ENCODE data around the gene SYF2.
"Not testable (repeated sequence)": the region's sequence is repeated elsewhere in the genome, so short reads cannot be mapped to it uniquely, and the experiment has no call there.

SYF2 gene

DNA sequence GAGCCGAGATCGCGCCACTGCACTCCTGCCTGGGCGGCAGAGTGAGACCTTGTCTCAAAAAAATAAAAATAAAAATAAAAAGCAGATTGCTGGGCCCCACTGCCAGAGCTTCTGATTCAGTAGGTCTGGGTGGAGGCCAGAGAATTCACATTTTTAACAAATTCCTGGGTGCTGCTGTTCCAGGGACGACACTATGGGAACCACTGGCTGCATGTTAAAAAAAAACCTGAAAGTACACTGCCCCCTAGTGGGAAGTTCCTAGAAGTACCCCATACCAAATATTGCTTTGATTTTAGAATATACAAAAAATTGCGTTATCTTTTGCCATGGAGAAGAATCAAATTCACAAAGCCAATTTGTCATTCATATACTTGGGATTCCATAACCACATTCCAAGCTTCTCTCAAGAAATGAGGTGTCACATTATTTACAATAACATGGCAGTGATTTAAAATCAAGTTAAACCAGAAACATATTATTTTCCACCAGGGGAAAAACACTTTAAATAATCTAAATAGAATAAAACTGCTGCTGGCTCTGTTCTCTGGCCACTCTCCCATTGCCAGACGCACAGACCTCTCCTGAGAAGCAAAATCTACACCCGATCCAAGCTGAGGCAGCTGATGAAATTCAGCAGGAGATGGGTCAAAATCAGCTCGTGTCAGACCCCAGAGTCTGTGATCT lies 27.4 kb downstream of the SYF2 start:
- peak; percentile 15 for DNase-seq

DNA sequence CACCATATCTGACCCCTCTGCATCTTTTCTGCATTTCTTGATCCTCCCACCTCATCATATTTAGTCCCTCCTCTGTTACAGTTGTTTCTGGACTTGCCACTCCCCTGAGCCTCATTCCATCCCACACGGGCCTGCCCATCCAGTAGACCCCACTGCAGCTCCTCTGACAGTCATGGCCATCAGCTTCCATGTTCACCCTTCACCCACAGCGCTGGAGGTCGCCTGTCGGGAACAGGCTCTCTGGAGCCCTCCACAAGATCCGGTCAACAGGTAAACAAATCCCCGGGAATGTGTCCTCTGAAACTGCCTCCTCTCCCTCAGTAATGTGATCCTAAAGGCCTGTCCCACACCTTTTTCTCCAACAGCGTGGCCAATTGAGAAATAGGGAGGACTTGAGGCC lies 31.3 kb downstream of the SYF2 start:
- no peak for DNase-seq

DNA sequence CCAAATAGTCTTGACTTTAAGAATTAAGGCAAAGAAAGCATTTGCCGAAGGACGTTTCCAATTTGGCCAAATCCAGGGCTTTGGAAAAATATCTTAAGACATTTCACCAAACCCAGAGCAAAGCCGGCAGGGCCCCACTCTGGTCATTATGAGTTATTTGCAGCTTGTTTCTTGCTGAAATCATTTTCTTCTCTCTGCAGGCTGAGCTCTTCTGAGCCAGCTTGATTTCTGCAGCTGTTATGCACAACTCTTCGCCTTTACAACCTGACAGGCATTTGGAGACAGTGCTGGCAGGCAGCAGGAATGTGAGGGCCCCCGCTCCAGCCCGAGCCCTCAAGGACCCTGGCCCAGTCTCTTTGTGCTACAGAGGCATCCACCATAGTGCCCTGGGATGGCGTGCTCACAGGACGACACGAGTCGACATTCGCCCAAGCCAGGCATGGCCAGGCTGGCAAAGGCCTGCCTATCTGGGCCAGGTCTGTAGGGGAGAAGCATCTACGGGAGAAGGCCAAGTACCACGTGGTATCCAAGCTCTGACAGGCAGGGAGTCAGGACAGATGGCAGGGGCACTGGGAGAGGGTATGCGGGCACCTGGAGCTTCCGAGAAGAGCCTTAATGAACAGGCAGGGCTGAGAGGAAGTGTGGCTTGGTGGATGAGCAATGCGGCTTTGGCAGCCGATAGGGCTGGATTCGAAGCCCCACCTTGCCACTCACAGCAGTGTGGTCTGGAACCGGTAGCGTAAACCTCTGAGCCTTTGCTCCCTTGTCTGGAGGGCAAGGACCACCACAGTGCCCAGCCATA lies 32.3 kb downstream of the SYF2 start:
- DNase-seq, result no peak

DNA sequence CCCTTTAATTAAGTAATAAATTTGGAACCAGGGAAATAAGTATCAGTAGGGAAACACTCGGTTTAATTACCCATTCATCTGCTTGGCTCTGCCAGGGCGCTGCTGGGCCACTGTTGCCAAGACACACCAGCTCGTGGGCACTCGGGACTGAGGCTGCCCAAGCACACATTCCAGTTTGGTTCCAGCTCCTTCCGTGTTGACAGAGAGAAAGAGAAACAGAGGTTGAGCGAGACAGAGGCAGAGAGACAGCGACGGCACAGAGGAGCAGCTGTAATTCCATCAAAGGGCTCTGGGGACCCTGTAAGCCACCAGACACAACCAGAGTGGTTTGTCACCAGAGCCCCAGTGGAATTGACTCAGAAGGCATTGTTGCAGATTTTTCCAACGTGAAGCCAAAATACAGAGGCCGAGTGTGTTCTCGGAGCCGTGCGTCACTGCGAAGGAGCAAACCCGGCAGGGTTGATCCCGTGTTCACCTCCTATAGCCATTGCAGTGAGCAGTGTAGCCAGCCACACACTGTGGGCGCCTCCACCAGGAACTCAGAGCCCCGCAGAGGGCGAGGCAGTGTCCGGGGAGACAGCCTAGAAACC lies 33.5 kb downstream of the SYF2 start:
- DNase-seq, result no peak

DNA sequence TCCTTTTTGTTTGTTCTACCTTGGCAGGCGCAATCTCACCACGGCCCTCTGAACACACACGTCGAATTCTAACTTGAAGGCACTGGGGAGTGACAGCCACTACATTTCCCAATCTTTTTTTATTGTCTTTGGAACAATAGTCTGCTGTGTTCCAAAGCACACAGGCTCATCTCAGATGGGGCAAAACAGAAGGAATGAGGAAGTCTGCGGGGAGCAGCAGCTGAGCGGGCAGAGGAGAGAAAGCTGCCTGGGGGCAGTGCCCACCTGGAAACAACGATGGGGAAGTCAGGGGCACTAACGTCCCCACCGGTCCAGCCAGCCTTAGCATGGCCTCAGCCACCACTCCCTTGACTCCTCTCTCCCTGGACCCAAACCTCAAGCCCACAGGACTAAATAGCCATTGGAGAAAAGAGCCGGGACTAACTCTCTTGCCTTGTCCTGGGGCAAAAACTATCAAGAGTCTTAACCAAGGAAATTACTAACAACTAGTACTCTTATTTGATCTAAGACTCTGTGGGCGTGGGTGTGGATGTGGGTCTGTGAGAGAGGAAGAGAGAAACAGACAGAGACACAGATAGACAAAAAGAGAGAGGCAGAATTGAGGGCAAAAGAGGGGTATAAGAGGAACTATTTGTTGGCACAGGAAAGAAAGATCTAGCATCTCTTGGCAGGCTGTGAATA lies 34.2 kb downstream of the SYF2 start:
- DNase-seq, result no peak

DNA sequence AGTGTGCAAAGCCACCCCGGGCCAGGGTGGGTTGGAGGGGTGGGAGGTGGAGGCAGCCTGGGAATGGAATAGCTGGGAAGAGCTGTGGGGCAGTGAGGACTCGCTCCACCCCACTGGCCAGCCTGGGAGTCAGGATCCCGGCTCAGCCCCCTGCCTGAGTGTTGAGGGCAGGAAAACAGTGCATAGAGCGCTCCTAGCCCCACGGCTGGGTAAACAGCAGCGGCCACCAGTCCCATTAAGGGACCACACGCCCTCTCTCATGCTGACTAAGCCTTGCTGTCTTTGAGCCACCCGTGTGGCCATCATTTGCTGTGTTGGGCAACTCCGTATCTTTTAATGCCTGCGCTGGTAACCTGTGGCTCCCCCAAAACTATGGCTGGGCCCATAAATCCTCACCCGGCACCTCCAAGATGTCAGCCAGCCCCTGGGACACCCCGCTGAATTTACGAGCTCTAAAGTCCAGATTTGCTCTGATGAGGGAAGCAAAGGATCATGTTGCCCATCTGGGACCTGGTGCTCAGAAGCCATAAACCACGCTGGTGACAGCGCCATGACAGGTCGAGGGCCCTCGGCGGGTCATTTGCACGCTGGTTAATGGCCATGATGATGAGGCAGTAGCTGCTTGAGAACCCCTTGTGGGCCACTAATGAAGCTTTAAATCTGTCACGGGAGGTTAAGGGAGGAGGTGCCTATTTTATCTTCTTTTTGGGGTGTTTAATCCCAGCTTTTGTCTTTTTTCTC lies 34.9 kb downstream of the SYF2 start:
- no peak for DNase-seq

DNA sequence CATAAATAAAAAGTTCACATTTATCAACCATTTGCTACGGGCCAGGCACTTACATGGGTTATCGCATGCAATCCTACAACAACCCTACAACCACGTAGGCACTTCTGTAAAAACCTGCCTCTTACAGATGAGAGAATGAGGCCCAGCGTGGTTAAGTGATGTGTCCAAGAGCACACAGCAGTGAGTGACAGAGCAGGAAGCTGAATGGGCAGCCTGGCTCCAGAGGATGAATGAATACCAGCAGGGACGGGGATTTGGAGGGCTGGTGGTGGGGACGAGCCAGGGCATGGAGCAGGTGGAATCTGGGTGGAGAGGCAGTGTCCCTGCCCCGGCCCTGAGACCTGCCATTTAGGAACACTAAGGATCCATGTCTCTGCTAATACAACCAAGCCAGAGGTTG lies 35.5 kb downstream of the SYF2 start:
- no peak for DNase-seq

DNA sequence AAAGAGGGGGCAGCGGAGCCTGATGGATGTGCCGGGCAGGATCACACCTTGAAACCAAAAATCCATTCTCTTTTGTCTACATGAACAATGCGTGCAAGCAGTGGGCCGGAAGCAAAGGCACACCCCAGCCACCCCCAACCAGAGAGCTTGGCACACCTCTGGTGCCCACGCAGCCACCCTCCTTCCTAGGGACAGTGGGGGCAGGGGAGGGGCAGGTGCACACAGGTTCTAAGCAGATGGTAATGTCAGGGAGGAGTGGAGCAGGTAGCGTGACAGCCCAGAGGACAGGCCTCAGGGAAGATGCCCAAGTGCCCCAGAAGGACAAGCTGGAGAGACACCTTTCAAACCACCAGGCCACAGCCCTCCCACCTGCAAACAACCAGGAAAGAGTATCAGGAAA lies 36.5 kb downstream of the SYF2 start:
- no peak for DNase-seq

DNA sequence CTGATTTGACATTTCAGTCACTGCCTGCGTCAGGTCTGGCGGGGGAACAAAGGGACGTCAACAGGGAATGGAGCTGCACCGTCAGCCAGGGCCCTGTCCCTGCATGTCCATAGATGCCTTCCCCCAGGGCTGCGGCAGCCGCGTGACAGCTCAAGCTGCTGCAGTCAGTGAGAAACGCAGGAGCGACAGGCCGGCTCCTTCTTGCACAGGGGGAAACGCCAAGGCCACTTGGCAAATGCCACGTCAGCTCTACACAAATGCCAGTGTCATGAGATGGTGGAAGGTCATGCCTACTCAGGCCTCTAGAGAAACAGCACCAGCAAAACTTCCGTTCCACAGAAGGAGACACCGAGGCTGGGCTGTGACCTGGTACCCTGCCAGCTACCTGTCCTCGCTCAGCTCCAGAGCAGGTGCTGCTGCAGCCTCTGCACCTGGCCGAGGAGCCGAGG lies 37.7 kb downstream of the SYF2 start:
- no peak for DNase-seq

DNA sequence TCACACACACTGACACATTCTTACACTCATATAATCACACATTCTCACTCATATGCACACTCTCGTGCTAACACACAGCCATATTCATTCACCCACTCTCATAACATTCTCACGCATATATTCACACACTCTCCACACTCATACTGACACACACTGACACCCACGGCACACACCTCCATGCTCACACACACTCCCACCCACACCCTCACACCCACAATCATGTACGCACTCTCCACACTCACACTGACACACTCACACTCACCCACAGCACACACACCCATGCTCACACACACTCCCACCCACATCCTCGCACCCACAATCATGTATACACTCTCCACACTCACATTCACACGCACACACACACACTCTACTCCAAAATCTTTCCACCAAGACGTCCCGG lies 38.2 kb downstream of the SYF2 start:
- no peak for DNase-seq

DNA sequence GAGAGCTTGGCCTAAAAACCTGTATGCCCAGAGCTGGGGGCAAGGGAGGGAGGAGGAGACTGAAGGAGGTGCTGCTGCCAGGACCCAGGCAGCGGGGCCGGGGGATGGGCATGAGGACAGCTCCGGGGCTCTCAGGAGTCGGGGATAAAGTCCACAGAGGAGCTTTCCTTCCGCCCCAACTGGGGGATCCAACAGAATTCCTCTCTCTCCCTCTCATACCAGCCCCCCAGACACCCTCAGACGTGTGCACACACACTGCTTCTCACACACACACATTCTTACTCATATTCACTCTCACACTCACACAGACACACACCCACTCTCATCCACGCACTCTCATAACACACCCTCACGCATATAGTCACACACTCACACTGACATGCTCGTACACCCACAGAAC lies 39.1 kb downstream of the SYF2 start:
- DNase-seq, result no peak

DNA sequence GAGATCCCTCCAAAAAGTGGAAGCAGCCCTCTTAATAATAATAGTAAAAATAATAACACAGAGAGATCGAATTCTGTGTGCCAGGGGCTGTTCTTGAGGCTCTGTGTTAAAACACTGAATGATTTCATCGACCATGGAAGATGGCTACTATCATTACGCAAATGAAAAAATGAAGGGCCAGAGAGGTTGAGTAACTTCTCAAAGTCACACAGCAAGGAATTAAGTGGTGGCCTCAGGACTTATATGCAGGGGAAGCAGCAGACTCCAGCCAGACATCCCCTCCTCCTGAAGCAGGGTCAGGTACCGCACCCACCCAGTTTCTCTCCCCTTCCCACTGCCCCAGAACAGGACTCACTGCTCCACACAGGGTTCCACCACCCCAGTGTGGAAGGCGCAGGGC lies 40.1 kb downstream of the SYF2 start:
- DNase-seq, result no peak

DNA sequence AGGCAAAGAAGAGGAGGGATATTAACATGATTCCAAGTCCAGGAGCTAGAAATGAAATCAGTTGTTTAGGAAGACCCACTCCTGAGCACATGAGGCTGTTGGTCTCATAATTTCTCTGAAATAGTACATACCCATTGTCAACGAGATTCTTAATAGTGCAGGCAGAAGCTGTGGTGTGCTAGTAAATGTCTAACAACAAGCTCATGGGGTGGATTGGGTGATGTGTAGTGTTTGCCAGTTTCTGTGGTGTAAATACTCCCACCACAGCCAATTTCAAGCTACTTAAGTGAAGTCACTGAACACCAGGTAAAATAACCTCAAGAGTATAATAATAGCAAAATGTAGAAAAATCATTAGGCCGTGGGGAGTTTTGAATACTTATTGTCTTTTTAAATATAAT lies 42.0 kb downstream of the SYF2 start:
- no peak for DNase-seq

DNA sequence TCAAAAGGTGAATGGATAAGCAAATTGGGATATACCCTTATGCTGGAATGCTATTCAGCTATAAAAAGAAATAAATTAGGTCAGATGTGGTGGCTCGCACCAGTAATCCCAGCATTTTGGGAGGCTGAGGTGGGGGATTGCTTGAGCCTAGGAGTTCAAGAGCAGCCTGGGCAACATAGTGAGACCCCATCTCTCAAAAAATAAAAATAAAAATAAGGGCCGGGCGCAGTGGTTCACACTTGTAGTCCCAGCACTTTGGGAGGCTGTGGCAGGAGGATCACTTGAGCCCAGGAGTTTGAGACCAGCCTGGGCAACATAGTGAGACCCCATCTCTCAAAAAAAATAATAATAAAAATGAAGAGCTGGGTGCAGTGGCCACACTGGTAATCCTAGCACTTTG lies 44.4 kb downstream of the SYF2 start:
- DNase-seq, result not testable (repeated sequence)

DNA sequence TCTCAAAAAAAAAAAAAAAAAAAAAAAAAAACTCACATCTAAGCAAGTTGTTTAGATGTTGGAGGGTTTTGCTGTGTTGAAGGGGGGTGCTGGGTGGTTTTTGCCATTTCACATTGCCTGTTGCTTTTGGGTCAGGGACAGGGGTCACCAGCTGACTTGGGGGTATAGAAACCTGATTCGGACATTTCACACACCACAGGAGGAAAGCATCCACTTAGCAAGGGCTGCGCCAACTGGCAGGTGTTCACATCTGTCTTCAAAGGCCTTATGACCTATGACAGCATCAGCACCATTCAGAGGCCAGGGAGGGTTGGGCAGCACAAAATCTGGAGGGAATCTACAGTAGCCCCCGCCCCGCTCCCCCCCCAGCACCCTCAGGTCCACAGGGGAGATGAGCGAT lies 45.2 kb downstream of the SYF2 start:
- no peak for DNase-seq

DNA sequence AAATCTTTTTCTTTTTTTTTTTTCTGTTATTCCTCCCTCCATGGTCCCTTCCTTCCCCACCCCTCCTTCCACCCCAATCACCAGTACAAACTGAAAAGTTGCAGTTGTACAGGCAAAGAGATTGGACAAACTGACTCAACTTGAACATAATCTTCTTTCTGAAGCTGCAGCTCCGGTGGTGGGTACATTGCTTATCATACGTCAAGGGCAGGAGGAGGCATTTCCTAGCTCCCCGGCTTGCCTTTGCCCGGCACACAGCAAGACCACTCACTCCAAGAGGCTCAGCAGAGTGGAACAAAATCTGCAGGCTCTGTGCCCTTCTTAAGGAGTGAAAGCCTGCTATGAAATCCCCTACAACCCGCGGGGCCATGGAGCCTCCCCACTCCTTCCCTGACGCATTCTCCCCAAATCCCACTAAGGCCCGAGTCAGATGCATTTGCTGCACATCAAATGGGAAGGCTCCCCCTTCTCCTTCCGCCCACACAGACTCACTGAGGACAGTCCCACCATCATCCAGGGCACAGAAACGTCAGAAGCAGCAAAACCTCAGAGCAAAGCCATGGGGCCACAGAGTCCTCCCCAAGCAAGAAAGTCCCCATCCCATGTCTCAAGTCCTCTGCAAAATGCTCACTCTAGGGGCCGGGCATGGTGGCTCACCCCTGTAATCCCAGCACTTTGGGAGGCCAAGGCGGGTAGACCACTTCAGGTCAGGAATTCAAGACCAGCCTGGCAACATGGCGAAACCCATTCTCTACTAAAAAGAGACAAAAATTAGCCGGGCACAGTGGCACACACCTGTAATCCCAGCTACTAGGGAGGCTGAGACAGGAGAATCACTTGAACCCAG lies 45.9 kb downstream of the SYF2 start:
- no peak for DNase-seq

DNA sequence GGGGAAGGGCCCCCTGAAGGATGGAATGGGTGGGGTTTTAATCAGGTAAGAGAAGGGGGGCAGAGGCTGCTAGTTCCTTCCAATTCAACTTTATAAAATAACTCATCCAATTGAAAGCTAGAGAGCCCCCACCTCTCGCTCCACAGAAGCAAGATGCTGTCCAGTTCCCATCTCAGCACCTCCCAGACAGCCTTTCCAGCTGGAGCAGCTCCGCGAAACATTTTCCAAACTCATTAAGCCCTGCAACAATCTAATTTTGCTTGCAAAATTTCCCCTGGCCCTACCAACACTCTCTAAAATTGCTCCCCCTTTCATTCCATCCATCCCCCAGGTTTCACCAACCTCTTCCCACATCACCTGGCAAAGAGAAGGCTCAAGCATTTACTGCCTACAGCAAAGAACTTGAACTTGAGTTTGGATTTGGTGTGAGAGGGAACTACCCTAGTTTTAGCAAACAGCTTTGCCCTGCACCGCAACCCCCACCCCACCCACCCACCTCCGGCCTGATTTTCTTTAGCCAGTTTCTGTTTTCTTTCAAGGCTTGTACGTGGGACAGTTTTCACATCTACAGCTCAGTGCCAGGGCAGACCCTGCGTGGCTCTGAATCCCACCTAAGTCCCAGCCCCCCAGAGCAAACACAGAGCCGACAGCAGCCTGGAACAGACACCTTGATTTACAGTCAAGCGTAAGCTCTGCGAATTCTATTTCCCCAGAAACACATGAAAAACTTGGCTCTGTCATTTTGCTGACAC lies 46.7 kb downstream of the SYF2 start:
- no peak for DNase-seq

DNA sequence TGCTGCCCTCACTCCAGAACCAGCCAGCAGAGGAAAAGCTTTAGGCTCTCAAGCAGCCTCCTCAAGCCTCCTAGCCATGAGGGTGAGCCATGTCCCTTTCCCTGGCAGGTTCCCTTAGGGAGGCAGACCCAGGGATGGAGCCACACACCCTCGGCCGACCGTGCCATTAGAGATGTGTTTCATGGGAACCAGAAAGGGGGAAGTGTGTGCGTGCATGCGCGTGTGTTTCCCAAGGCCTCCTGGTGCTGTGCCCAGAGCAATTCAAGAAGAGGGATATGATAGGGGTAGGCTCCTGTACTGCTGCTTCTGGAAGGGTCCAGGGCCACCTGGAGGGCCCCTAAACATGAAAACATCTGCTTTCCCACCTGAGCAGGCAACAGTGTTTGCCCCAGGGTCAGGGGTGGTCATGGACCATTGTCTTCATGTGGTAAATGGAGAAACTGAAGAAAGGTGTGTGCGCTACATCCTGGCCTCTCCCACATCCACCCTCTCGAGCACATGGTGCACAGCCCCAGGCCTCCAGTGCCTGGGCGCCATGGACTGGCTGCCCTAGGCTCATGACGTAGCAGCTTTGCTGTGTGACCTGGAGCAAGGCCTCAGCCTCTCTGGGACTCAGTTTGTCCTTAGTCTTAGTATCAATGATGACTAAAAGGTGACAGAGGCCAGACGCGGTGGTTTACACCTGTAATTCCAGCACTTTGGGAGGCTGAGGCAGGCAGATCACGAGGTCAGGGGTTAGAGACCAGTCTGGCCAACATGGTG lies 48.1 kb downstream of the SYF2 start:
- no peak for DNase-seq

DNA sequence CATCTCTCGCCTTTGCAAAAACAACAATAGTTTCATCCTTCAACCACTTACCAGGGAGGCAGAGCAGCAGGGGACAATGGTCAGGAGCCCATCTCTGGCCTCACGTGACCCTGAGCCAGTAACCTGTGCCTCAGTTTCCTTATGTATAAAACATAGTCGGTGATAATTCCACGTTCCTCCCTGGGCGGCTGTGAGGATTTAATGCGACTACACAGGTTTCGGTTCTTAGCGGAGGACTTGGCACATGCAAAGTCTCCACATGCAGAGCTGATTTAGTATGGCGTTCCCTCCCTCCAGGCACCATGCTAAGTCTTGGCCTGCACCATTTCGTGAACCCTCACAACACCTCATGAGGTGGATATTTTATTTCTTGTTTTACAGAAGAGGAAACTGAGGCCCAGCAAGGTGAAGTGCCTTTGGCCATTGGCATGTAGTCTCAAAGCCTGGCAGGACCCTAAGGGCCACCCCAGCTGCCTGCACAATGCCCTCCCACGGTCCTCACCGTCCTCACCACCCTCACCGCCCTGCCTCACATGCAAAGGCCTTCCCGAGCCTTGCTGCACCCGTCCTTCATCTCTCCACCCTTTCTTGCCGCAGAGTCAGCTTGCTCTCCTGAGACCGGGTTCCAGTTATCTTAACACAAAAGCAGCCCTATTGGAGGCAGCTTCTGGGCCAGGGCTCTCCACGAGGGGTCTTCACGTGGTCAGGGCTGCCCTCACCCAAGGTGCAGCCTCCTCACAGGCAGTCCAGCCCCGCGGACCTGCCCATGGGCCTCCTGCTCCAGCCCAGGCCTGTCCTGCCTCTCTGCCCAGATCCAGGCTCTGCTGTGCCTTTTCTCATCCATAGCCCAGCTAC lies 48.9 kb downstream of the SYF2 start:
- no peak for DNase-seq

Data from NCI-H748 treated with DMSO at 0.1 percent for 48 hours (cell line).